OCI-LY1 (cell line): ENCODE results near the gene WDR70.

Experiments
- H2AFZ ChIP-seq: fragments of 200-600 bp; sonication (generic), shearing (Covaris generic); 2 replicates; pipeline ENCODE4 v1.6.0; 2014; ENCODE audit warnings: antibody characterized with exemption, mild to moderate bottlenecking, low read length
- H3F3A ChIP-seq: fragments of 200-600 bp; sonication (generic), shearing (Covaris generic); 2 replicates; pipeline ENCODE4 v1.6.0; 2014; ENCODE audit warnings: mild to moderate bottlenecking, antibody characterized with exemption, low read length, moderate library complexity; ENCODE audit not compliant: insufficient read depth
- H3K27ac ChIP-seq: fragments of 200-600 bp; sonication (generic); 2 replicates; pipeline ENCODE4 v1.5.1; 2014; ENCODE audit warnings: low read length, mixed run types, mild to moderate bottlenecking, low read depth; ENCODE audit not compliant: poor library complexity, severe bottlenecking
- H3K27me3 ChIP-seq: fragments of 200-600 bp; sonication (generic); 2 replicates; pipeline ENCODE4 v1.6.0; 2014; ENCODE audit warnings: antibody characterized with exemption, mild to moderate bottlenecking, low read length, moderate library complexity; ENCODE audit not compliant: insufficient read depth
- H3K36me3 ChIP-seq: fragments of 200-600 bp; sonication (generic); 2 replicates; pipeline ENCODE4 v1.6.1; 2014; ENCODE audit warnings: mild to moderate bottlenecking, antibody characterized with exemption, low read length, moderate library complexity, mixed read lengths; ENCODE audit not compliant: insufficient read depth
- H3K4me1 ChIP-seq: fragments of 200-600 bp; sonication (generic); 2 replicates; pipeline ENCODE4 v1.5.1; 2014; ENCODE audit warnings: mild to moderate bottlenecking, low read length, moderate library complexity; ENCODE audit not compliant: insufficient read depth, severe bottlenecking
- H3K4me2 ChIP-seq: fragments of 200-600 bp; sonication (generic), shearing (Covaris generic); 2 replicates; pipeline ENCODE4 v1.6.1; 2014; ENCODE audit warnings: low read length
- H3K4me3 ChIP-seq: fragments of 200-600 bp; sonication (generic); 2 replicates; pipeline ENCODE4 v1.5.1; 2014; ENCODE audit warnings: low read length, low read depth, mild to moderate bottlenecking, mixed read lengths; ENCODE audit not compliant: poor library complexity, severe bottlenecking
- H3K79me2 ChIP-seq: fragments of 200-600 bp; shearing (Covaris generic); 2 replicates; pipeline ENCODE4 v1.6.1; 2016; ENCODE audit warnings: mixed run types, low read length, mixed read lengths; ENCODE audit not compliant: insufficient read depth
- H3K9ac ChIP-seq: fragments of 200-600 bp; sonication (generic), shearing (Covaris generic); 2 replicates; pipeline ENCODE4 v1.6.1; 2014; ENCODE audit warnings: mild to moderate bottlenecking, low read length, mixed read lengths
- H3K9me2 ChIP-seq: fragments of 200-600 bp; sonication (generic), shearing (Covaris generic); 2 replicates; pipeline ENCODE4 v1.6.1; 2014; ENCODE audit warnings: low read depth, mild to moderate bottlenecking, low read length, mixed read lengths
- H3K9me3 ChIP-seq: fragments of 200-600 bp; shearing (Covaris generic); 2 replicates; pipeline ENCODE4 v1.6.1; 2014; ENCODE audit warnings: low read length, mixed read lengths
- H4K20me1 ChIP-seq: fragments of 200-600 bp; sonication (generic), shearing (Covaris generic); 2 replicates; pipeline ENCODE4 v1.6.0; 2016; ENCODE audit warnings: mild to moderate bottlenecking, low read length; ENCODE audit not compliant: insufficient read depth
- EZH2 ChIP-seq: fragments of 200-600 bp; sonication (generic), shearing (Covaris generic); IDR thresholded peaks from 2 replicates; pipeline ENCODE4 v1.8.0; 2017; ENCODE audit warnings: borderline replicate concordance, mixed run types, mild to moderate bottlenecking, antibody characterized with exemption, low read length, moderate library complexity, mixed read lengths
- TF ChIP-seq, protein P1 (sequence below): fragments of 200-600 bp; sonication (generic), shearing (Covaris generic); IDR thresholded peaks from 2 replicates; pipeline ENCODE4 v1.5.1; 2017; ENCODE audit warnings: mild to moderate bottlenecking, antibody characterized with exemption, low read length, moderate library complexity, mixed read lengths

WDR70 gene

DNA sequence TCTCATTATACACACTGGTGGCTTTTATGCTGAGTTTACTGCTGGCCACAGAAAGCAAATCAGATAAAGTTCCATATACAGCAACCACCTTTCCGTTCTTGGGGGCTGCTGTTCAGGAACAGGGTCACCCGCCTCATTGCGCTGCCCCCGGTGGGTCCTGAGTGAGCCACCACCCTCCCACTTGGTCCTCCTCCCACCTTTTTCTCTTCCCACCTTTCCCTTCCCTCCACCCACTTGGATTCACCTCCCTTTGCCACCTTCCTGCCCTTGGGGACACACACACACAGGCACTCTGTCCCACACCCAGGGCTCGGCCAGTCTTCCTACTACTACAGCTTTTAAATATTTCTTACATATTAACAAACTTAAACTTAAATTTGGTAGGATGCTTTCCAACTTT is 127.6 kb downstream of the WDR70 start:
- TF ChIP-seq, protein P1, sequence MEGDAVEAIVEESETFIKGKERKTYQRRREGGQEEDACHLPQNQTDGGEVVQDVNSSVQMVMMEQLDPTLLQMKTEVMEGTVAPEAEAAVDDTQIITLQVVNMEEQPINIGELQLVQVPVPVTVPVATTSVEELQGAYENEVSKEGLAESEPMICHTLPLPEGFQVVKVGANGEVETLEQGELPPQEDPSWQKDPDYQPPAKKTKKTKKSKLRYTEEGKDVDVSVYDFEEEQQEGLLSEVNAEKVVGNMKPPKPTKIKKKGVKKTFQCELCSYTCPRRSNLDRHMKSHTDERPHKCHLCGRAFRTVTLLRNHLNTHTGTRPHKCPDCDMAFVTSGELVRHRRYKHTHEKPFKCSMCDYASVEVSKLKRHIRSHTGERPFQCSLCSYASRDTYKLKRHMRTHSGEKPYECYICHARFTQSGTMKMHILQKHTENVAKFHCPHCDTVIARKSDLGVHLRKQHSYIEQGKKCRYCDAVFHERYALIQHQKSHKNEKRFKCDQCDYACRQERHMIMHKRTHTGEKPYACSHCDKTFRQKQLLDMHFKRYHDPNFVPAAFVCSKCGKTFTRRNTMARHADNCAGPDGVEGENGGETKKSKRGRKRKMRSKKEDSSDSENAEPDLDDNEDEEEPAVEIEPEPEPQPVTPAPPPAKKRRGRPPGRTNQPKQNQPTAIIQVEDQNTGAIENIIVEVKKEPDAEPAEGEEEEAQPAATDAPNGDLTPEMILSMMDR, result no peak
- no peak for TF ChIP-seq EZH2
- H3K4me1 ChIP-seq, result no peaks in the 10 kb centered on the region
- H3K27ac ChIP-seq, result no peak overlapping the region
- H3K9ac ChIP-seq, result no peak overlapping the region
- H3F3A ChIP-seq, result no peaks in the 10 kb centered on the region
- no peaks in the 10 kb centered on the region for H3K36me3 ChIP-seq
- no peak overlapping the region for H2AFZ ChIP-seq
- H3K9me3 ChIP-seq, result no peaks in the 10 kb centered on the region
- no peaks in the 10 kb centered on the region for H3K79me2 ChIP-seq
- no peak overlapping the region for H3K4me3 ChIP-seq
- H4K20me1 ChIP-seq, result no peaks in the 10 kb centered on the region
- no peaks in the 10 kb centered on the region; the same call in 1 of the 2 replicates for H3K9me2 ChIP-seq
- no peaks in the 10 kb centered on the region for H3K27me3 ChIP-seq
- H3K4me2 ChIP-seq, result no peak overlapping the region

DNA sequence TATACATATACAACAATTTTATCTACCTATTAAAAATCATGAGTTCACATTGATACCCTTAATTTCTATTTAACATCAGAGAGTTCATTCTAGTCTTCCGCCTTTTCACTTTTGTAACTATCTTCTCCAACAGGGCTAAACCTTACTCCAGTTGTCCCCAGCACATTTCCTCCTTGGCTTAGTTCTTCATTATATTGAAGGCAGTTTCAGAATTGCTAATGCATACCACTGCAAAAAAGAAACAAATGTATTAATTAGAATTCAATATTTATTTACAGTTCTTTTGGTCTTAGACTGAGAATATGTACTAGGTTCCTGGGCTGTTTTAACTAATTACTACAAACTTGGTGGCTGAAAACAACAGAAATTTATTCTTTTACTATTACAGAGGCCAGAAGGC is 132.5 kb downstream of the WDR70 start:
- Histone ChIP-seq H2AFZ (no peak overlapping the region), H4K20me1 (no peaks in the 10 kb centered on the region), H3K4me1 (no peaks in the 10 kb centered on the region), H3K79me2 (no peaks in the 10 kb centered on the region), H3K4me2 (no peak overlapping the region), H3K27ac (no peak overlapping the region), H3K27me3 (no peaks in the 10 kb centered on the region), H3K36me3 (no peaks in the 10 kb centered on the region), H3F3A (no peaks in the 10 kb centered on the region), H3K9ac (no peak overlapping the region), H3K4me3 (no peak overlapping the region), H3K9me2 (no peaks in the 10 kb centered on the region; the same call in 1 of the 2 replicates), H3K9me3 (no peaks in the 10 kb centered on the region)
- TF ChIP-seq, protein P1, result no peak
- no peak for TF ChIP-seq EZH2

DNA sequence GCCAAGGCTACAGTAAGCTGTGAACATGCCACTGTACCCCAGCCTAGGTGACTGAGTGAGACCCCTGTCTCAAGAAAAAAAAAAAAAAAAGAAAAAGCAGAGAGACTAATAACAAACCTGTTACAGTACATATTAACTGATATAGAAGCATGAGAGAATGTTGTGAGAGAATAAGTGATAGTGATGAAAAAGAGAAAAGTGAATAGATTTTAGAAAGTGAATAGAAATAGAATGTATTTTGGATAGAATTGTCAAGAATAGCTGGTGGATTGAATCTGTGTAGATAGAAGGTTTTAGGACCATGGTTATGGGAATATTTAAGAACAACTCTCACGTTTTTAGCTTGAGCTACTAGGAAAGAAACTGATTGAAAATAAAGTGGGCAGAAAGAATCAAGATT is 135.8 kb downstream of the WDR70 start:
- H3K9me3 ChIP-seq, result no peaks in the 10 kb centered on the region
- no peak for TF ChIP-seq EZH2
- TF ChIP-seq, protein P1, result no peak

More for the DNA sequence above, 135.8 kb downstream of the WDR70 start:
- no peak overlapping the region for H3K4me3 ChIP-seq
- no peak overlapping the region for H2AFZ ChIP-seq
- H3K27ac ChIP-seq, result no peak overlapping the region
- H3K9ac ChIP-seq, result no peak overlapping the region
- no peaks in the 10 kb centered on the region for H4K20me1 ChIP-seq
- H3K79me2 ChIP-seq, result no peaks in the 10 kb centered on the region
- H3K4me1 ChIP-seq, result no peaks in the 10 kb centered on the region
- H3K9me2 ChIP-seq, result no peaks in the 10 kb centered on the region
- no peak overlapping the region for H3K4me2 ChIP-seq
- no peaks in the 10 kb centered on the region for H3F3A ChIP-seq
- H3K27me3 ChIP-seq, result no peaks in the 10 kb centered on the region
- H3K36me3 ChIP-seq, result no peaks in the 10 kb centered on the region; the same call in 1 of the 2 replicates
